Activated naive CD4-positive, alpha-beta T cell (primary cell): ENCODE results near the gene CETP.

Experiments
- DNase-seq, 4 experiments: peaks; one replicate each; lab custom pipeline; 2025; lab: John Stamatoyannopoulos, UW

Gene CETP

DNA sequence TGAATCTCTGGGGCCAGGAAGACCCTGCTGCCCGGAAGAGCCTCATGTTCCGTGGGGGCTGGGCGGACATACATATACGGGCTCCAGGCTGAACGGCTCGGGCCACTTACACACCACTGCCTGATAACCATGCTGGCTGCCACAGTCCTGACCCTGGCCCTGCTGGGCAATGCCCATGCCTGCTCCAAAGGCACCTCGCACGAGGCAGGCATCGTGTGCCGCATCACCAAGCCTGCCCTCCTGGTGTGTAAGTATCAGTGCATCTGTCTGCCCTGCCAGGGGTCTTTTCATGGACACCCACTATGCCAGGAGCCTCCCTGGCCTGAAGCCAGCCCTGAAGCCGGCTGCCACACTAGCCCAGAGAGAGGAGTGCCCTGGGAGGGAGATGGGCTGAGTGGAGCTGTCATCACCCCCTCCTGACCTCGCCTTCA, at the start of gene CETP:
CETP (plus strand) TSS at position 100 of the 431 bp plus-strand sequence; CDS start at position 130, 30 bp downstream.
- no peak for DNase-seq

- no peak for DNase-seq
Measured at GRCh38 chr16:56912746-56913708, 48.7 kb upstream of the CETP start.

GRCh38 chr16:56914896-56915295, 46.9 kb upstream of the CETP start:
- no peak for DNase-seq

DNA sequence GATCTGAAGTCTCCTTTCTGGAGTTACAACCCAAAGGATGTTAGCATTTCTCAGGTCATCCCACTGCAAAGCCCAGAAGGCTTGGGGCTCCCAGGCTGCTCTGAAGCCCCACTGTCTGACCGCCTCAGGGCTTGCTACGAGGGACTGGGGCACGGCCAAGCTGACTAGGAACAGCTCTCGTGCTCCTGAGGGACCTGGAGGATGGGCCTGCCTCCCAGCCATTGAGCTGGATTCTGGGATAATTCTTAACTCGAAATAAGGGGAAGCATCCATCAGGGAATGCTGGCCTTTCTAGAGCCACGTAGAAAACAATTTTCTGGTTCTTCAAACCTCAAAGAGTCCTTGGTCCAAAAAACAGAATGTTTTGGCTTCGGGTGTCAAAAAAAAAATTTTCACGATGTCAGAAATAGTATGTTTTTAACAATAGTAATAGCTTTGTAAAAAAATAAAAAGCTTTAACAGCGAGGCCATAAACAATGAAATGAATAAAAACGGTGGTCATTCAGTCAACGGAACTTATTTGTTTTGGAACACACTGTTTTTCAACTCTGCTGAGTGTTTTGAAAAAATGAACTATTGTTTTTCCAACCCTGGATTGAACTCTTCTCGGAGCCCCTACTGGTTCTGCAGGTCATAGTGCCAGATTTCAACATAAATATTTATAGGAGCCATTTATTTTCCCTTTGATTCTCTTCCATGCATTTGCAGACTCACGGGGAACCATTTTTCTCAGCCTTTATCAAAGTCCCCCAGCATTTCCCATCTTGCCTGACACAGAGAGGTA, 46.2 kb upstream of the CETP start:
- no peak for DNase-seq

DNA sequence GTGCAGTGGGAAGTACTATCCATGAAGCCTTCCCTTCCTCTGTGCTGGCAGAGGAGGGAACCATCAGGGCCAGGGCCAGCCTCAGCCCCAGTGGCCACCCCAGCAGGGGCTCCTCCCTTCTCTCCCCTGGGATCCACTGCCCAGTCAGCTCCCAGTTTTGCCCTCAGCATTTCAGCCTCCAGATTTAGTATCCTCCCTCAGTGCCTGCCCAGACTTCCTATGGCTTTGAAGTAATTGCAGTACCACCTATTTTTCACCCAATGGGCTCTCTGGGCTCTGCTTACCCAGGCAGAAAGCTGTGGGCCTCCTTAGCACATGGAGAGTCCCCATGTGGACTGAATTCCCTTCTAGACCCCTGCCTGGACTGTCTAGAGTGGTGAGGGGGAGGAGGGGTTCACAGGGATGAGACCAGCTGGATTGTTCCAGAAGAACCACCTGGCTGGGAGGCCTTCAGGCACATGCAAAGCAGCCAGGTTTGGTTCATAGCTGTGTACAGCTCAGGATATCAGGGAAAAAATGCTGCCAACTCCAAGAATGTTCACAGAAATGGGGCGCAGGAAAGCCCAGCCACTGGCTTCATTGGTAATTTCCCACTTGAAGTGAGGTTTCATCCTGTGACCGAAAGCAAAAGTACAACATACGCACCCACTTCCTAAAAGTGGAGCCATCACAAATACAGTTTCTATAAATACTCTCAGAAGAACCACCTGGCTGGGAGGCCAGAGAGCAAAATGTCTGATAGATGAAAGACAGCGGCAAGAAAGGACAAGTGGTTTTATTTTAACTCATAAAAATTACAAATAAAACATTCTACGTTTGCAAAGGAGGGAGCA, 45.0 kb upstream of the CETP start:
- no peak for DNase-seq

GRCh38 chr16:56918467-56919012, 43.2 kb upstream of the CETP start:
- no peak for DNase-seq

- no peak for DNase-seq
Measured at GRCh38 chr16:56919099-56919800, 42.5 kb upstream of the CETP start.

DNA sequence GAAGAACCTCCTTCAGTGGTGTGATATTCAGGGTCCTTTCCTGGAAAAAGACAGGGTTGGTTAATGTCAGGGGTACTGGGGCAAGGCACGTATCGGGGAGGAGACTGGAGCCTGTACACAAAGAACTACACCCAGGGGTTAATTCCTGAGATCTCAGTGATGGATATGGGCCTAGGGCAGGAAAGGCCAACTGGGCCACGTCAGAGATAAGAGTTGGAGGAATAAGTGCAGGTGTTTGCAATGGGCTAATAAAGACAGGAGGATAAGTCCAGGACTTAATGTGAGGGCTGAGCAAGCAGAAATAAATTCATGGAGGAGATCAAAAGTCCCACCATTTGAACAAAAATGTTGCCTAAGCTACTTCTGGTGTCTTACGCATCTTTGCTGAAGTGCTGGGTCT, 40.2 kb upstream of the CETP start:
- no peak for DNase-seq

DNA sequence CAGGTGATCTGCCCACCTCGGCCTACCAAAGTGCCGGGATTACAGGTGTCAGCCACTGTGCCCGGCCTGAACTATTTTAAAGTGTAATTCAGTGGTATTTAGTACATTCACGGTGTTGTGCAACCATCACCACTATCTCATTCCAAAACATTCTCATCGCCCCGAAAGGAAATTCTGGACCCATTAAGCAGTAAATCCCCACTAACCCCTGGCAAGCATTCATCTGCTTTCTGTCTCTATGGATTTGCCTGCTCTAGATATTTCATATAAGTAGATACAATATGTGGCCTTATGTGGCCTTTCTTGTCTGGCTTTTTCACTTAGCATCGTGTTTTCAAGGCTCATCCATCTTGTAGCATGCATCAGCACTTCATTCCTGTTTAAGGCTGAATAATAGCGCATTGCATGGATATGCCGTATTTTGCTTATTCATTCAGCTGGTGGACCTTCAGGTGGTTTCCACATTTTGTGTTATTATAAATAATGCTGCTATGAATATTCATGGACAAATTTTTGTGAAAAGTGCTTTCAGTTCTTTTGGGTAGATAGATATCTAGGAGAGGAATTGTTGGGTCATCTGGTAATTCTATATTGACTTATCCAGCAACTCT, 38.2 kb upstream of the CETP start:
- no peak for DNase-seq

DNA sequence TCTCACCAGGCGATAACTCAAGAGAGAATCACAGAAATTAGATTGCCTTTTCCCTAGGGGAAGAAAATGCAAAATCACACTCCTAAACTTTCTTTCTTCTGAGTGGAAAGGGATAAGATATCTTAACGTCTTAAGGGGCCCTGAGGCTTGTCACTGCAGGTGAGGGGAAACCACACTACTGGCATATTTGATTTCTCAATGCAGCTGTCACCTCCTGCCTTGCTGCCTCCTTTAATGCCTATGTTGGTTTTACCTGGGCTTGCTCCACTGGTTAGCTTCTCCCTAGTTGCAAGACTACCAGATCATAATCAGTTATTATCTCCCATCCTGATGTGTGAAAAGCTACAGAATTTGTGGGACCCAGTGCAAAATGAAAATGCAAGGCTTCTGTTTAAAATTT, 34.3 kb upstream of the CETP start:
- DNase-seq, result no peak

DNA sequence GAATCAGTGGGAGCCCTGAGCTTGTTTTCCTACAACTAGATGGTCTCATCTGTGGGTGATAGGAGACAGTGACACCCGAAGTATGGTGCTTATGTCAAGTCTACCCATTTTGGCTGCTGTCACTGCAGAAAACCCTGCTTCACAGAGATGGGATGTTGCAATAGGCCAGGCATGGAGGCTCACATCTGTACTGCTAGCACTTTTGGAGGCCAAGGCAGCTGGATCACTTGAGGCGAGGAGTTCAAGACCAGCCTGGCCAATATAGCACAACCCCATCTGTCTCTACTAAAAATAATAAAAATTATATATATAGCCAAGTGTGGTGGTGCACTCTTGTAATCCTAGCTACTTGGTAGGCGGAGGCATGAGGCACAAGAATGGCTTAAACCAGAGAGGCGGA, 32.1 kb upstream of the CETP start:
- DNase-seq, result no peak

GRCh38 chr16:56930486-56931270, 31.1 kb upstream of the CETP start:
- no peak for DNase-seq

DNA sequence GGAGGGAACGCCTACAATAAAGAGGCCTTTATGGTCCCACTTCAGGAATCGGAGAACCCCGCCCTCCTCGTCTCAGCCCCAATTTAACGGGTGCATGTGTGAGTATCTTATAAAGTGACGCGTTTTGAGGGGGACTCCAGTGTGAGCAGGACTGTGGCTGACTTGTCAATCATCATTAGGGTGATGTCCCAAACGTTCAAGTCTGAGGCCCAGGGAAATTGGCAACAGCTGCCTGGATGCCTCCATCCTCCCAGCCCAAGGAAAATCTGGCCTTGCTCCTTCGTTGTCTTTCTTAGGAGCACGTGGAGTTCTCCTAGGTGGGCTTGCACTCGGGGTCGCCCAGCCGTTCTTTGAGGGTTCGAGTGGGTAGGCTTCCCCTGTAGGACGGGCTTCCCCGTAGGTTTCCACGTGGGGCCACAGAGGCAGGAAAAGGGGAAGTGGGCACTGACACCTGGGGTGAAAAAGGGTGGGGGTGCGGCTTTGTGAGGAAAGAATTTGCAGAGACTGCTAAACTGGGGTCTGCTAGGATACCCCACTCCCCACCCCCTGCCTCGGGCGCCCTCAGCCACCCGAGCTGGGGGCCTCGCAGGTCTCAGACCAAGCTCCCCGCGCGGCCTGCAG, 30.4 kb upstream of the CETP start:
- DNase-seq, result no peak

DNA sequence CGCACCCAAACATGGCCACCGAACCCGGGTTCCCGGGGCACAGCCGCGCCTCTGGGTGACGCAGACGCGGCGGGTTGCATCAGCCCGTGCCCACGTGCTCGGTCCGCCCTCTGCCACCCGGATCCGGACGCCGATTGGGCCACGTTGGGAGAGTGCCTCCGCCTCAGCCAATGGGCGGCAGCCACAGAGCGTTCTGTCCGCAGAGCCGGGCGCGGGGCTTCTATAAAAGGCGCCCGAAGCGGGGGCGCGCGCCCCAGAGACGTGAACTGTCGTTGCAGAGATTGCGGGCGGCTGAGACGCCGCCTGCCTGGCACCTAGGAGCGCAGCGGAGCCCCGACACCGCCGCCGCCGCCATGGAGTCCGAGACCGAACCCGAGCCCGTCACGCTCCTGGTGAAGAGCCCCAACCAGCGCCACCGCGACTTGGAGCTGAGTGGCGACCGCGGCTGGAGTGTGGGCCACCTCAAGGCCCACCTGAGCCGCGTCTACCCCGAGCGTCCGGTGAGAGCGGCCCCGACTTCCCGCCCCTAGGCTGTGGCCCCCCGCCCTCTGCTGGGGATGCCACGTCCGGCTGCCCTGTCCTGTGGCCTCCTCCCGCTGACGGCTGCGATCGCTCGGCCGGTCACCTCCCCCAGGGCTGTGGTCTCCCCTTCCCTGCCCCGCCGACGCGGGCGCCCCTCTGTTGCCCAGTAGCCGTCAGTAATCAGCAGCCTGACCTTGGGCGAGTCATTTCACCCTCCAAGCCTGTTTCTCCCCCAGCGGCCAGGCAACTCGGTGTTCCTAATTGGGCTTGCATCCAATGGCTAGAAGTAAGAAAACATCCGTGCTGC, 29.6 kb upstream of the CETP start, which contains the start of gene HERPUD1:
HERPUD1 (plus strand) TSS at position 251 of the 829 bp plus-strand sequence; CDS start at position 354, 103 bp downstream.
- DNase-seq, result peak; percentile 97 to 98 (median 98)

DNA sequence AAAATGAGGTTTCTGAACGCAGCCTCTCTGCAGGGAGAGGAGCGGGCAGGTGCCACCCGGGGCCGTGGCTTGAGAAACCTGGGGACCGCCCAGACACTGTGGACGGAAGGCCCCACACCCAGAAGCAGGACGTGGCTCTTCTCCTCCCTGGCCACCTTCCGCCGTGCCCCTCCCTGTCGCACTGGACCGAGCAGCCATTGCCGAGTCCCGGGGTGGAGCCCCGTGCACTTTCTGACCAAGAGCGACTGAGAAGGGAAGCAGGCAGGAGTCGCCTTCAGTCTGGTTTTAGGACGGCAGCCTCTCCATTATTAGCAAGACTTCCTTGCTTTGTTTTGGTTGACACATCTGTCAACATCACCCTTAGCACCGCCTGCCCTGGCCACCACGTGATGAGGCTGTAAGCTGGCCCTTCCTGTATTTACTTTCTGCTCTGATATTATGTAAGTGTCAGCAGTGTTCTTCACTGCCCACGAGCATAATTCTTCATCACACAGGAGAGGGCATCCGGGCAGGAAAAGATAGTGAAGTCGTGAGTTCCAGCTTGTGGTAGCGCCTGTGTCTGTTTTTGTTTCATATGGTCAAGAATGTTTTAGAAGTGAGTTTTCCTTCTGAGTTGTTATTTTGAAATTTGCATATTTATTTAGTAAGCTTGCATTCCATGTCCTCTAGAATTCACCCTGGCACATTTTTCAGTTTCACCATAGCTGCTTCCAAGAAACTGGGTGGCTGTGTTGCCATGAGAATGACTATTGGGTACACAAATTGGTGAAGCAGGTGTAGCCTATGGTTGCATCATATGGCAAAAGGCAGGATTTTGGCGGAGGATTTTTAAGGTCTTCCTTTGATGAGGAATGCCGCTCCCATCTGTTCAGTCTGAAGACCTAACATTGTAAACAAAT, 28.8 kb upstream of the CETP start:
- DNase-seq, result no peak

GRCh38 chr16:56933828-56934598, 27.7 kb upstream of the CETP start:
- DNase-seq, result no peak
